HEK293 (cell line): ENCODE measurements around the gene EIF4B.

ENCODE experiments used
- CTCF ChIA-PET: fragments of 350-600 bp; formaldehyde crosslinking; extraction: SDS; loops from one replicate; lab custom pipeline; 2021; ENCODE audit warnings: antibody characterized with exemption; lab: Yijun Ruan, JAX
- POLR2A ChIA-PET: fragments of 300-600 bp; formaldehyde crosslinking; extraction: SDS; loops from one replicate; lab custom pipeline; 2020; ENCODE audit warnings: antibody characterized with exemption, inconsistent platforms; lab: Yijun Ruan, JAX
- H3K27ac ChIP-seq: fragments of 200-500 bp; sonication (Bioruptor generic); 2 replicates; pipeline ENCODE4 v1.5.1; 2014; ENCODE audit warnings: low read depth, low read length, control low read depth, inconsistent platforms; ENCODE audit errors: extremely low read depth
- H3K36me3 ChIP-seq, 2 experiments: fragments of 200-500 bp in 1 of 2; sonication (Bioruptor generic) in 1 of 2; 1 replicate in 1 of 2; 2 replicates in 1 of 2; pipeline ENCODE4 v1.5.1; 2014 to 2017; ENCODE audit warnings: inconsistent platforms in 2 of 2, low read length in 2 of 2; ENCODE audit not compliant: control insufficient read depth in 2 of 2, insufficient read depth in 1 of 2
- H3K4me1 ChIP-seq: fragments of 200-500 bp; sonication (Bioruptor generic); 2 replicates; pipeline ENCODE4 v1.5.1; 2014; ENCODE audit warnings: mild to moderate bottlenecking, low read length, inconsistent platforms; ENCODE audit not compliant: control insufficient read depth, insufficient read depth
- H3K4me3 ChIP-seq: 2 replicates; pipeline ENCODE4 v1.5.1; 2011; ENCODE audit warnings: low read depth, mild to moderate bottlenecking, control low read depth, low read length, moderate library complexity
- H3K9me3 ChIP-seq: fragments of 200-500 bp; sonication (Bioruptor generic); 2 replicates; pipeline ENCODE4 v1.5.1; 2014; ENCODE audit warnings: low read depth, low read length, inconsistent platforms; ENCODE audit not compliant: control insufficient read depth, insufficient read depth
- ELK4 ChIP-seq: IDR thresholded peaks from 2 replicates; pipeline ENCODE4 v1.6.1; 2011; ENCODE audit warnings: mild to moderate bottlenecking, low read depth, low read length, borderline replicate concordance
- GFI1B ChIP-seq: fragments of 450-650 bp; formaldehyde crosslinking; IDR thresholded peaks from 2 replicates; pipeline ENCODE4 v1.5.1; 2016; ENCODE audit warnings: missing biosample characterization, missing genetic modification characterization
- GLIS1 ChIP-seq: fragments of 450-650 bp; formaldehyde crosslinking; IDR thresholded peaks from 2 replicates; pipeline ENCODE4 v1.5.1; 2016; ENCODE audit warnings: missing biosample characterization, missing genetic modification characterization
- GLIS2 ChIP-seq: fragments of 450-650 bp; formaldehyde crosslinking; IDR thresholded peaks from 2 replicates; pipeline ENCODE4 v1.5.1; 2016; ENCODE audit warnings: missing biosample characterization, missing genetic modification characterization
- MZF1 ChIP-seq: fragments of 450-650 bp; formaldehyde crosslinking; IDR thresholded peaks from 2 replicates; pipeline ENCODE4 v1.5.1; 2017; ENCODE audit warnings: missing biosample characterization, missing genetic modification characterization, borderline replicate concordance
- PATZ1 ChIP-seq: fragments of 450-650 bp; formaldehyde crosslinking; IDR thresholded peaks from 2 replicates; pipeline ENCODE4 v1.5.1; 2016; ENCODE audit warnings: missing biosample characterization, missing genetic modification characterization
- SCRT2 ChIP-seq: fragments of 450-650 bp; formaldehyde crosslinking; IDR thresholded peaks from 2 replicates; pipeline ENCODE4 v1.5.1; 2016; ENCODE audit warnings: missing biosample characterization, missing genetic modification characterization
- WT1 ChIP-seq: fragments of 450-650 bp; formaldehyde crosslinking; IDR thresholded peaks from 2 replicates; pipeline ENCODE4 v1.5.1; 2016; ENCODE audit warnings: missing biosample characterization, missing genetic modification characterization
- ZBTB17 ChIP-seq: fragments of 450-650 bp; formaldehyde crosslinking; IDR thresholded peaks from 2 replicates; pipeline ENCODE4 v1.5.1; 2016; ENCODE audit warnings: missing biosample characterization, missing genetic modification characterization
- ZBTB21 ChIP-seq: fragments of 450-650 bp; formaldehyde crosslinking; IDR thresholded peaks from 2 replicates; pipeline ENCODE4 v1.5.1; 2017; ENCODE audit warnings: missing biosample characterization, missing genetic modification characterization
- ZBTB7A ChIP-seq: fragments of 450-650 bp; formaldehyde crosslinking; IDR thresholded peaks from 2 replicates; pipeline ENCODE4 v1.5.1; 2016; ENCODE audit warnings: low read depth, missing biosample characterization, missing genetic modification characterization
- ZFHX2 ChIP-seq: fragments of 450-650 bp; formaldehyde crosslinking; conservative IDR thresholded peaks from 2 replicates; pipeline ENCODE4 v1.5.1; 2016; ENCODE audit warnings: missing biosample characterization, missing genetic modification characterization
- ZFP41 ChIP-seq: fragments of 450-650 bp; formaldehyde crosslinking; IDR thresholded peaks from 2 replicates; pipeline ENCODE4 v1.5.1; 2016; ENCODE audit warnings: missing biosample characterization, missing genetic modification characterization, borderline replicate concordance
- ZIC2 ChIP-seq: fragments of 450-650 bp; formaldehyde crosslinking; IDR thresholded peaks from 2 replicates; pipeline ENCODE4 v1.5.1; 2016; ENCODE audit warnings: missing biosample characterization, missing genetic modification characterization
- ZNF112 ChIP-seq: fragments of 450-650 bp; formaldehyde crosslinking; IDR thresholded peaks from 2 replicates; pipeline ENCODE4 v1.5.0; 2017; ENCODE audit warnings: missing biosample characterization, missing genetic modification characterization
- ZNF114 ChIP-seq: fragments of 450-650 bp; formaldehyde crosslinking; IDR thresholded peaks from 2 replicates; pipeline ENCODE4 v1.5.0; 2017; ENCODE audit warnings: missing biosample characterization, missing genetic modification characterization
- ZNF138 ChIP-seq: fragments of 450-650 bp; formaldehyde crosslinking; IDR thresholded peaks from 2 replicates; pipeline ENCODE4 v1.5.1; 2016; ENCODE audit warnings: missing biosample characterization, missing genetic modification characterization, borderline replicate concordance
- ZNF146 ChIP-seq: fragments of 450-650 bp; formaldehyde crosslinking; IDR thresholded peaks from 2 replicates; pipeline ENCODE4 v1.5.1; 2016; ENCODE audit warnings: missing biosample characterization, missing genetic modification characterization
- ZNF2 ChIP-seq: fragments of 450-650 bp; formaldehyde crosslinking; IDR thresholded peaks from 2 replicates; pipeline ENCODE4 v1.5.1; 2016; ENCODE audit warnings: missing biosample characterization, missing genetic modification characterization
- ZNF221 ChIP-seq: fragments of 450-650 bp; formaldehyde crosslinking; IDR thresholded peaks from 2 replicates; pipeline ENCODE4 v1.5.1; 2017; ENCODE audit warnings: missing biosample characterization, missing genetic modification characterization, borderline replicate concordance
- ZNF335 ChIP-seq: fragments of 450-650 bp; formaldehyde crosslinking; conservative IDR thresholded peaks from 2 replicates; pipeline ENCODE4 v1.5.1; 2016; ENCODE audit warnings: missing biosample characterization, missing genetic modification characterization
- ZNF391 ChIP-seq: fragments of 450-650 bp; formaldehyde crosslinking; IDR thresholded peaks from 2 replicates; pipeline ENCODE4 v1.5.1; 2016; ENCODE audit warnings: low read depth, missing biosample characterization, missing genetic modification characterization, borderline replicate concordance
- ZNF398 ChIP-seq: fragments of 450-650 bp; formaldehyde crosslinking; IDR thresholded peaks from 2 replicates; pipeline ENCODE4 v1.5.1; 2017; ENCODE audit warnings: missing biosample characterization, missing genetic modification characterization
- ZNF404 ChIP-seq: fragments of 450-650 bp; formaldehyde crosslinking; IDR thresholded peaks from 2 replicates; pipeline ENCODE4 v1.5.1; 2017; ENCODE audit warnings: missing biosample characterization, missing genetic modification characterization
- ZNF423 ChIP-seq: fragments of 450-650 bp; formaldehyde crosslinking; IDR thresholded peaks from 2 replicates; pipeline ENCODE4 v1.5.1; 2016; ENCODE audit warnings: missing biosample characterization, missing genetic modification characterization
- ZNF510 ChIP-seq: fragments of 450-650 bp; formaldehyde crosslinking; IDR thresholded peaks from 2 replicates; pipeline ENCODE4 v1.5.1; 2018; ENCODE audit warnings: mild to moderate bottlenecking, missing genetic modification characterization, missing biosample characterization; ENCODE audit not compliant: insufficient replicate concordance
- ZNF530 ChIP-seq: fragments of 450-650 bp; formaldehyde crosslinking; IDR thresholded peaks from 2 replicates; pipeline ENCODE4 v1.5.1; 2016; ENCODE audit warnings: low read depth, missing biosample characterization, missing genetic modification characterization
- ZNF600 ChIP-seq: fragments of 450-650 bp; formaldehyde crosslinking; IDR thresholded peaks from 2 replicates; pipeline ENCODE4 v1.5.1; 2016; ENCODE audit warnings: missing biosample characterization, missing genetic modification characterization
- ZNF654 ChIP-seq: fragments of 450-650 bp; formaldehyde crosslinking; IDR thresholded peaks from 2 replicates; pipeline ENCODE4 v1.5.1; 2016; ENCODE audit warnings: low read depth, missing biosample characterization, missing genetic modification characterization
- ZNF76 ChIP-seq: fragments of 450-650 bp; formaldehyde crosslinking; IDR thresholded peaks from 2 replicates; pipeline ENCODE4; 2016; ENCODE audit warnings: low read depth, missing biosample characterization, missing genetic modification characterization, borderline replicate concordance
- ZNF791 ChIP-seq: fragments of 450-650 bp; formaldehyde crosslinking; IDR thresholded peaks from 2 replicates; pipeline ENCODE4 v1.5.1; 2016; ENCODE audit warnings: missing biosample characterization, missing genetic modification characterization
- ZSCAN18 ChIP-seq: fragments of 450-650 bp; formaldehyde crosslinking; IDR thresholded peaks from 2 replicates; pipeline ENCODE4 v1.5.1; 2016; ENCODE audit warnings: missing biosample characterization, missing genetic modification characterization

The EIF4B gene

GRCh38 chr12:53006810-53007309 lies 604 bp downstream of the EIF4B start:
- ChIA-PET POLR2A (interaction anchor here (0.6 to 1.7 kb wide), 13 partner anchors 10 to 1011 kb away, joined by 3 to 25 read pairs (median 7); partner anchors contain the start of gene KRT8), CTCF (interaction anchor here (0.6 to 2.1 kb wide), 5 partner anchors 26 to 786 kb away, joined by 3 to 8 read pairs (median 4); no protein-coding TSS in a partner anchor)
- Histone ChIP-seq H3K4me1 (peaks cover 3% of the 10 kb centered on the region), H3K9me3 (no peaks in the 10 kb centered on the region), H3K27ac (peak overlapping the region; percentile 94), H3K4me3 (peak overlapping the region; percentile 65), H3K36me3 (peaks cover 18 to 25% of the 10 kb centered on the region in 2 experiments; a peak in 2 of 3 replicates)
- TF ChIP-seq ZNF398 (tag by site-specific recombination) (peak; percentile 96), MZF1 (no peak), ZNF335 (tag by site-specific recombination) (peak; percentile 49; the same call in 1 of the 2 replicates), ZNF146 (tag by site-specific recombination) (no peak), ZNF530 (tag by site-specific recombination) (no peak), PATZ1 (tag by site-specific recombination) (peak; percentile 98), ZNF423 (tag by site-specific recombination) (no peak), ZFP41 (tag by site-specific recombination) (no peak), ZNF510 (tag by site-specific recombination) (no peak), GLIS1 (tag by site-specific recombination) (peak; percentile 65), ZNF114 (tag by site-specific recombination) (no peak), ZNF391 (no peak; the same call in 1 of the 2 replicates), ZNF76 (tag by site-specific recombination) (no peak; the same call in 1 of the 2 replicates), ZBTB21 (tag by site-specific recombination) (no peak), ZSCAN18 (tag by site-specific recombination) (0 out of 2 replicates have a peak, but pooled peaks have one; percentile 4), ZNF112 (tag by site-specific recombination) (no peak), ZBTB17 (tag by site-specific recombination) (peak; percentile 46), GFI1B (tag by site-specific recombination) (no peak), WT1 (peak; percentile 75; the same call in 1 of the 2 replicates), ZNF138 (tag by site-specific recombination) (no peak), ZNF404 (tag by site-specific recombination) (no peak), ELK4 (no peak), ZIC2 (no peak), ZNF2 (tag by site-specific recombination) (no peak), SCRT2 (no peak), ZFHX2 (peak; percentile 64), ZBTB7A (peak; percentile 42; the same call in 1 of the 2 replicates), ZNF221 (tag by site-specific recombination) (no peak), GLIS2 (tag by site-specific recombination) (peak; percentile 56), ZNF600 (tag by site-specific recombination) (0 out of 2 replicates have a peak, but pooled peaks have one; percentile 32), ZNF654 (tag by site-specific recombination) (no peak), ZNF791 (tag by site-specific recombination) (no peak)
